ENCODE data around the gene HDAC1.

HDAC1 gene

GRCh38 chr1:32339363-32339978, 47.6 kb downstream of the HDAC1 start:
- Histone ChIP-seq H3K4me3 (ENCODE audit: low read length, poor library complexity, severe bottlenecking) (no peak overlapping the region), H3K79me2 (ENCODE audit: insufficient read depth, low read length) (peaks cover 11% of the 10 kb centered on the region), H3K4me1 (ENCODE audit: insufficient read depth, low read length, poor library complexity, severe bottlenecking) (peaks cover 15% of the 10 kb centered on the region), H4K20me1 (ENCODE audit: insufficient read depth, low read length, poor library complexity, severe bottlenecking) (peaks cover 13% of the 10 kb centered on the region), H3K27me3 (ENCODE audit: insufficient read depth, low read length, poor library complexity, severe bottlenecking) (no peaks in the 10 kb centered on the region), H3K9me3 (ENCODE audit: insufficient read depth, low read depth, low read length) (no peaks in the 10 kb centered on the region), H3K9me2 (replicated peaks; ENCODE audit: low read depth, low read length) (no peaks in the 10 kb centered on the region), H3K4me2 (ENCODE audit: low read depth, low read length, poor library complexity, severe bottlenecking) (no peak overlapping the region), H3K9ac (ENCODE audit: low read depth, low read length, poor library complexity, severe bottlenecking) (no peak overlapping the region), H3K36me3 (ENCODE audit: insufficient read depth, low read length) (no peaks in the 10 kb centered on the region), H2AFZ (ENCODE audit: low read length) (no peak overlapping the region), H3F3A (ENCODE audit: low read depth) (no peaks in the 10 kb centered on the region)
- TF ChIP-seq CTCF (conservative IDR thresholded peaks at IDR 0.05; ENCODE audit: low read length) (no peak), EZH2phosphoT487 (IDR thresholded peaks at IDR 0.05; ENCODE audit: borderline replicate concordance) (no peak)

GRCh38 chr1:32341186-32341757, 49.4 kb downstream of the HDAC1 start:
- TF ChIP-seq EZH2phosphoT487 (IDR thresholded peaks at IDR 0.05; ENCODE audit: borderline replicate concordance): no peak
- no peak for TF ChIP-seq CTCF (conservative IDR thresholded peaks at IDR 0.05; ENCODE audit: low read length)
- Histone ChIP-seq H3K79me2 (ENCODE audit: insufficient read depth, low read length) (no peaks in the 10 kb centered on the region), H3K9me2 (replicated peaks; ENCODE audit: low read depth, low read length) (no peaks in the 10 kb centered on the region), H3K9me3 (ENCODE audit: insufficient read depth, low read depth, low read length) (no peaks in the 10 kb centered on the region), H3K4me2 (ENCODE audit: low read depth, low read length, poor library complexity, severe bottlenecking) (no peak overlapping the region), H3F3A (ENCODE audit: low read depth) (no peaks in the 10 kb centered on the region), H3K4me3 (ENCODE audit: low read length, poor library complexity, severe bottlenecking) (no peak overlapping the region), H2AFZ (ENCODE audit: low read length) (no peak overlapping the region), H3K36me3 (ENCODE audit: insufficient read depth, low read length) (no peaks in the 10 kb centered on the region), H3K9ac (ENCODE audit: low read depth, low read length, poor library complexity, severe bottlenecking) (no peak overlapping the region), H3K4me1 (ENCODE audit: insufficient read depth, low read length, poor library complexity, severe bottlenecking) (peaks cover 11% of the 10 kb centered on the region), H3K27me3 (ENCODE audit: insufficient read depth, low read length, poor library complexity, severe bottlenecking) (no peaks in the 10 kb centered on the region), H4K20me1 (ENCODE audit: insufficient read depth, low read length, poor library complexity, severe bottlenecking) (peaks cover 6% of the 10 kb centered on the region)

- H3K4me3 ChIP-seq (ENCODE audit: low read length, poor library complexity, severe bottlenecking): no peak overlapping the region
- H3K9me2 ChIP-seq (replicated peaks; ENCODE audit: low read depth, low read length): no peaks in the 10 kb centered on the region
- no peaks in the 10 kb centered on the region for H3K79me2 ChIP-seq (ENCODE audit: insufficient read depth, low read length)
- no peak overlapping the region for H3K4me2 ChIP-seq (ENCODE audit: low read depth, low read length, poor library complexity, severe bottlenecking)
- TF ChIP-seq EZH2phosphoT487 (IDR thresholded peaks at IDR 0.05; ENCODE audit: borderline replicate concordance) (no peak), CTCF (conservative IDR thresholded peaks at IDR 0.05; ENCODE audit: low read length) (no peak)
- no peaks in the 10 kb centered on the region for H3K9me3 ChIP-seq (ENCODE audit: insufficient read depth, low read depth, low read length)
- no peaks in the 10 kb centered on the region for H3K27me3 ChIP-seq (ENCODE audit: insufficient read depth, low read length, poor library complexity, severe bottlenecking)
- H2AFZ ChIP-seq (ENCODE audit: low read length): no peak overlapping the region
- H3K9ac ChIP-seq (ENCODE audit: low read depth, low read length, poor library complexity, severe bottlenecking): no peak overlapping the region
- no peaks in the 10 kb centered on the region for H3F3A ChIP-seq (ENCODE audit: low read depth)
- no peaks in the 10 kb centered on the region for H3K36me3 ChIP-seq (ENCODE audit: insufficient read depth, low read length)
- no peaks in the 10 kb centered on the region for H4K20me1 ChIP-seq (ENCODE audit: insufficient read depth, low read length, poor library complexity, severe bottlenecking)
- H3K4me1 ChIP-seq (ENCODE audit: insufficient read depth, low read length, poor library complexity, severe bottlenecking): peaks cover 4% of the 10 kb centered on the region
Measured at GRCh38 chr1:32341971-32342370, 50.1 kb downstream of the HDAC1 start.
